GM12865 (cell line): ENCODE results near the gene ABCB8.

Experiments used
- DNase-seq: peaks from one replicate; pipeline ENCODE4 v3.0.0; 2010; ENCODE audit warnings: low read depth
- H3K4me3 ChIP-seq: 2 replicates; pipeline ENCODE4 v1.5.1; 2011; ENCODE audit warnings: mild to moderate bottlenecking, low read depth, low read length, control low read depth
- TF ChIP-seq, protein P1 (sequence below): IDR thresholded peaks from 2 replicates; pipeline ENCODE4 v1.5.1; 2011; ENCODE audit warnings: low read length, control low read depth, low read depth, inconsistent platforms; ENCODE audit not compliant: insufficient read depth; ENCODE audit errors: missing control alignments

Gene ABCB8

DNA sequence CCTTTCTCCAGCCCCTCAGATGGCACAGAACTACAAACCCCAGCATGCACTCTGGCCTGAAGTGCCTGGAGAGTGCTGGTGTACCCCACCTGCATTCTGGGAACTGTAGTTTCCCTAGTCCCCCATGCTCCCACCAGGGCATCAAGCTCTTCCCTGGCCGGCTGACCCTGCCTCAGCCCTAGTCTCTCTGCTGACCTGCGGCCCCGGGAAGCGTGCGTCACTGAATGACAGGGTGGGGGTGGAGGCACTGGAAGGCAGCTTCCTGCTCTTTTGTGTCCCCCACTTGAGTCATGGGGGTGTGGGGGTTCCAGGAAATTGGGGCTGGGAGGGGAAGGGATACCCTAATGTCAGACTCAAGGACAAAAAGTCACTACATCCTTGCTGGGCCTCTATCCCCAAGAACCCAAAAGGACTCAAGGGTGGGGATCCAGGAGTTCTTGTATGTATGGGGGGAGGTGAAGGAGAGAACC is 35.4 kb upstream of the ABCB8 start:
- TF ChIP-seq, protein P1, sequence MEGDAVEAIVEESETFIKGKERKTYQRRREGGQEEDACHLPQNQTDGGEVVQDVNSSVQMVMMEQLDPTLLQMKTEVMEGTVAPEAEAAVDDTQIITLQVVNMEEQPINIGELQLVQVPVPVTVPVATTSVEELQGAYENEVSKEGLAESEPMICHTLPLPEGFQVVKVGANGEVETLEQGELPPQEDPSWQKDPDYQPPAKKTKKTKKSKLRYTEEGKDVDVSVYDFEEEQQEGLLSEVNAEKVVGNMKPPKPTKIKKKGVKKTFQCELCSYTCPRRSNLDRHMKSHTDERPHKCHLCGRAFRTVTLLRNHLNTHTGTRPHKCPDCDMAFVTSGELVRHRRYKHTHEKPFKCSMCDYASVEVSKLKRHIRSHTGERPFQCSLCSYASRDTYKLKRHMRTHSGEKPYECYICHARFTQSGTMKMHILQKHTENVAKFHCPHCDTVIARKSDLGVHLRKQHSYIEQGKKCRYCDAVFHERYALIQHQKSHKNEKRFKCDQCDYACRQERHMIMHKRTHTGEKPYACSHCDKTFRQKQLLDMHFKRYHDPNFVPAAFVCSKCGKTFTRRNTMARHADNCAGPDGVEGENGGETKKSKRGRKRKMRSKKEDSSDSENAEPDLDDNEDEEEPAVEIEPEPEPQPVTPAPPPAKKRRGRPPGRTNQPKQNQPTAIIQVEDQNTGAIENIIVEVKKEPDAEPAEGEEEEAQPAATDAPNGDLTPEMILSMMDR: no peak
- no peak overlapping the region for H3K4me3 ChIP-seq
- DNase-seq: peak; percentile 29

DNA sequence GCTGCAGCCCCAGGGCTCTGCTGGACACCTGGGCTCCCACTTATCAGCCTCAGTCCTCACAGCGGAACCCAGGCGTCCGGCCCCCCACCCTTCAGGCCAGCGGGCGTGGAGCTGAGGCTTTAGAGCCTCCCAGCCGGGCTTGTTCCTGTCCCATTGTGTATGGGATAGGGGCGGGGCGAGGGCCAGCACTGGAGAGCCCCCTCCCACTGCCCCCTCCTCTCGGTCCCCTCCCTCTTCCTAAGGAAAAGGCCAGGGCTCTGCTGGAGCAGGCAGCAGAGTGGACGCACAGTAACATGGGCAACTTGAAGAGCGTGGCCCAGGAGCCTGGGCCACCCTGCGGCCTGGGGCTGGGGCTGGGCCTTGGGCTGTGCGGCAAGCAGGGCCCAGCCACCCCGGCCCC is 34.7 kb upstream of the ABCB8 start:
- no peak for DNase-seq
- TF ChIP-seq, protein P1: no peak
- H3K4me3 ChIP-seq: no peak overlapping the region

DNA sequence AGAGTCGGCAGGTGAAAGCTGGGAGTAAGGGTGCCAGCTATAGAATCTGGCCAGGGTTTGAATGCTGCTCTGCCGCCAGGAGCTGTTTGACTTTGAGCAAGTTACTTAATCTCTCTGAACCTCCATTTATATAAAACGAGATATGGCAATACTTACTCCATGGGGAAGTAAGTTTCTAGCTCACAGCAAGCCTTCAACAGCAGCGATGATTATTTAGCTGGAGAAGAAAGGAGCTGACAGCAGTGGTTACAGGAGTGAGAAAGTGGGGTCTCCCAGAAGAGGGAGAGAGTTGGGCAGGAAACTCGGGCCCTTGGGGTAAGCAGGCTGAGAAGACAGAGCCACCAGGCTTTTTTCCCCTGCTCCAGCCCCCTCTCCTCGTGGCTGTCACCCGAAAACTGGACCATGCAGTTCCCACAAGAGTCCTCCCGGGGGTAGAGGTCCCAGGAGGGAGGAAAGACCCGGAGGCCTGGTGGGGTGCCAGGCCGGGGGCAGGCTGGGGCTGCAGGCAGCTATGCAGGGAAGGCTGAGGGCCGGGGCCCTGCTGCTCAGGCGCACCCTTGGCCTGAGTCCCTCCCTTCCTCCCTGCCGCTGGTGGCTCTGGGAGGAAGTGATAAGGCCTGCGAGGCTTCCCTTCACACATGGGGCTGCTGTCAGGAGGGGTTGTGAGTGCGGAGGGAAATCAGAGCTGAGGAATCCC is 34.0 kb upstream of the ABCB8 start:
- TF ChIP-seq, protein P1: no peak
- DNase-seq: no peak
- H3K4me3 ChIP-seq: no peak overlapping the region

DNA sequence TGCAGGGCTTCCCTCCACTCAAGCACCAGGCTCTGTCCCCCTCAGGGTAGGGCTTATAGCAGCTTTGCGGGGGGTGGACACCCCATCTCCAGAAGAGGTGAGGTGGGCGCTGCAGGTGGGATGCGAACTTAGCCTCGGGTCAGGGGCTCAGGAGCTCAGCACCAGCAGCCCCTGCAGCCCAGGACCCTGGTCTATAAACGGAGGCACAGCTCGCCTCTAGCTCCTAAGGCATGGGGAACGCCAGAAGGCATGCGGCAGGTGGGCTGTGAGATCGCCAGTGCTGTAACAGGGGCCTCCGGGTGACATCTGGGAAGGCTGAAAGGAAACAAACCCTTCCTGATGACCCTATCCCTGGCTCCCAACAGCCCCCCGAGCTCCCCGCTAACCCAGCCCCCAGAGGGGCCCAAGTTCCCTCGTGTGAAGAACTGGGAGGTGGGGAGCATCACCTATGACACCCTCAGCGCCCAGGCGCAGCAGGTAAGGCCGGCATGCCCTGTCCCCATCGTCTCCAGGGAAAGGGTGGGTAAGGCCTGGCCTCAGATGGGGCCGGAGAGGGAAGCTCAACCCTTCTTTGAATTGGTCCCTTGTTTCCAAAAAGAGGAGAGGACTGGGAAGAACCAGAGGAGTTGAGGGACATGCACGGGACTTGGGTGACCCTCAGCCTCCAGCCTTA is 33.3 kb upstream of the ABCB8 start:
- no peak overlapping the region for H3K4me3 ChIP-seq
- TF ChIP-seq, protein P1: no peak
- no peak for DNase-seq

GRCh38 chr7:150996376-150997074 is 31.7 kb upstream of the ABCB8 start:
- TF ChIP-seq, protein P1: no peak
- H3K4me3 ChIP-seq: no peak overlapping the region
- no peak for DNase-seq

GRCh38 chr7:150997075-150997511 is 31.2 kb upstream of the ABCB8 start:
- no peak overlapping the region for H3K4me3 ChIP-seq
- TF ChIP-seq, protein P1: no peak
- DNase-seq: no peak
